NCI-H82 treated with DMSO at 0.1 percent for 48 hours (cell line): ENCODE measurements around the gene KLF6.

ENCODE experiments used
- DNase-seq: peaks from one replicate; lab custom pipeline; 2025; ENCODE audit not compliant: unreplicated experiment; lab: John Stamatoyannopoulos, UW

KLF6 gene

GRCh38 chr10:3774814-3775695 is 10.0 kb downstream of the KLF6 start:
- DNase-seq = no peak

GRCh38 chr10:3774018-3774813 is 10.8 kb downstream of the KLF6 start:
- no peak for DNase-seq

- DNase-seq = no peak
These were observed 11.5 kb downstream of the KLF6 start for GRCh38 chr10:3773460-3774017.

- DNase-seq = no peak
These were observed 12.4 kb downstream of the KLF6 start for GRCh38 chr10:3772361-3773171.

GRCh38 chr10:3770611-3771110 is 14.3 kb downstream of the KLF6 start:
- DNase-seq = peak; percentile 71

- no peak for DNase-seq
These were observed 15.5 kb downstream of the KLF6 start for GRCh38 chr10:3769556-3769955.

- DNase-seq = no peak
These were observed 18.8 kb downstream of the KLF6 start for GRCh38 chr10:3766046-3766756.

- DNase-seq = no peak
These were observed 19.9 kb downstream of the KLF6 start for GRCh38 chr10:3765146-3765545.

- no peak for DNase-seq
These were observed 20.3 kb downstream of the KLF6 start for GRCh38 chr10:3764626-3765112.

GRCh38 chr10:3763852-3764625 is 21.0 kb downstream of the KLF6 start:
- DNase-seq = no peak

- no peak for DNase-seq
These were observed 22.0 kb downstream of the KLF6 start for GRCh38 chr10:3763035-3763456.

- no peak for DNase-seq
These were observed 22.7 kb downstream of the KLF6 start for GRCh38 chr10:3762309-3762708.

GRCh38 chr10:3761904-3762303 is 23.1 kb downstream of the KLF6 start:
- no peak for DNase-seq

- DNase-seq = no peak
These were observed 23.9 kb downstream of the KLF6 start for GRCh38 chr10:3761021-3761686.

GRCh38 chr10:3760083-3760482 is 24.9 kb downstream of the KLF6 start:
- DNase-seq = no peak

- no peak for DNase-seq
These were observed 25.6 kb downstream of the KLF6 start for GRCh38 chr10:3759397-3759796.

GRCh38 chr10:3758491-3758970 is 26.5 kb downstream of the KLF6 start:
- DNase-seq = no peak

- DNase-seq = no peak
These were observed 27.1 kb downstream of the KLF6 start for GRCh38 chr10:3757638-3758490.
